IMR-90 (cell line): ENCODE measurements around the gene OR4E1. TPM values are rescaled to one million over a fixed set of nuclear protein-coding genes. Genes with fewer than 3 reads are reported as not detected.

Experiments
- ATAC-seq: fragments of 200-7000 bp; cut with Tn5 transposase; 2 replicates; pipeline ENCODE4 v1.9.1; 2020; ENCODE audit warnings: low read depth, mild to moderate bottlenecking, moderate library complexity
- BruUV-seq: library from RNA; stranded (reverse); fragments of 400-500 nt; replicated peaks from 2 replicates; lab custom pipeline; 2021; lab: Mats Ljungman, UMichigan
- CTCF ChIA-PET: fragments of 300-600 bp; formaldehyde crosslinking; extraction: SDS; loops from one replicate; lab custom pipeline; 2021; ENCODE audit warnings: antibody characterized with exemption; lab: Yijun Ruan, JAX
- POLR2A ChIA-PET: fragments of 300-600 bp; sonication (Branson Sonifier 250); formaldehyde crosslinking; loops from one replicate; lab custom pipeline; 2022; ENCODE audit warnings: antibody characterized with exemption; ENCODE audit not compliant: unreplicated experiment; lab: Charles Lee
- DNase-seq: peaks from one replicate; pipeline ENCODE4 v3.0.0; 2013
- H2AFZ ChIP-seq: replicated peaks from 2 replicates; pipeline ENCODE3; 2013; ENCODE audit warnings: low read length, mild to moderate bottlenecking; ENCODE audit not compliant: poor library complexity
- H2AK5ac ChIP-seq: 2 replicates; pipeline ENCODE4 v1.6.1; 2013; ENCODE audit warnings: low read depth, low read length, inconsistent platforms
- H2AK9ac ChIP-seq: replicated peaks from 2 replicates; pipeline ENCODE3; 2013; ENCODE audit warnings: mild to moderate bottlenecking, low read depth, low read length, moderate library complexity; ENCODE audit not compliant: poor library complexity
- H2BK120ac ChIP-seq: 2 replicates; pipeline ENCODE4 v1.6.1; 2013; ENCODE audit warnings: low read depth, low read length, inconsistent platforms
- H2BK15ac ChIP-seq: 3 replicates; pipeline ENCODE4 v1.6.1; 2013; ENCODE audit warnings: low read depth, low read length, inconsistent platforms
- H2BK20ac ChIP-seq: 2 replicates; pipeline ENCODE4 v1.6.1; 2013; ENCODE audit warnings: low read depth, mild to moderate bottlenecking, inconsistent platforms, low read length, moderate library complexity
- H2BK5ac ChIP-seq: 2 replicates; pipeline ENCODE4 v1.6.1; 2013; ENCODE audit warnings: mild to moderate bottlenecking, low read depth, low read length, inconsistent platforms; ENCODE audit not compliant: poor library complexity, severe bottlenecking
- H3K14ac ChIP-seq: replicated peaks from 2 replicates; pipeline ENCODE4 v1.6.1; 2013; ENCODE audit warnings: low read depth, low read length, inconsistent platforms
- H3K18ac ChIP-seq: 2 replicates; pipeline ENCODE4 v1.6.1; 2013; ENCODE audit warnings: low read depth, low read length, control low read depth
- H3K23ac ChIP-seq: 2 replicates; pipeline ENCODE4 v1.6.1; 2013; ENCODE audit warnings: low read depth, low read length, inconsistent platforms
- H3K27ac ChIP-seq: 2 replicates; pipeline ENCODE4 v1.5.1; 2013; ENCODE audit warnings: mild to moderate bottlenecking, control low read depth, low read length; ENCODE audit not compliant: insufficient read depth
- H3K27me3 ChIP-seq: 2 replicates; pipeline ENCODE4 v1.6.1; 2013; ENCODE audit warnings: low read length; ENCODE audit not compliant: control insufficient read depth, insufficient read depth
- H3K36me3 ChIP-seq: 2 replicates; pipeline ENCODE4 v1.6.1; 2013; ENCODE audit warnings: low read length, mixed read lengths; ENCODE audit not compliant: control insufficient read depth, insufficient read depth
- H3K4ac ChIP-seq: 2 replicates; pipeline ENCODE4 v1.6.1; 2013; ENCODE audit warnings: low read depth, low read length, inconsistent platforms
- H3K4me1 ChIP-seq: 2 replicates; pipeline ENCODE4 v1.6.1; 2013; ENCODE audit warnings: low read length, mixed read lengths; ENCODE audit not compliant: control insufficient read depth, insufficient read depth
- H3K4me2 ChIP-seq: 2 replicates; pipeline ENCODE4 v1.6.1; 2013; ENCODE audit warnings: low read depth, mild to moderate bottlenecking, control low read depth, low read length, moderate library complexity
- H3K4me3 ChIP-seq: 2 replicates; pipeline ENCODE4 v1.5.1; 2013; ENCODE audit warnings: low read depth, mild to moderate bottlenecking, control low read depth, low read length, moderate library complexity; ENCODE audit not compliant: insufficient read depth
- H3K56ac ChIP-seq: 2 replicates; pipeline ENCODE4 v1.6.1; 2013; ENCODE audit warnings: low read length, inconsistent platforms; ENCODE audit not compliant: insufficient read depth; ENCODE audit errors: extremely low read depth
- H3K79me1 ChIP-seq, 2 experiments: 2 replicates each; pipeline ENCODE4 v1.6.1; 2013; ENCODE audit warnings: low read length in 2 of 2, inconsistent platforms in 1 of 2, low read depth in 1 of 2
- H3K9ac ChIP-seq: 2 replicates; pipeline ENCODE4 v1.6.1; 2013; ENCODE audit warnings: low read depth, low read length, control low read depth
- H3K9me1 ChIP-seq: 2 replicates; pipeline ENCODE4 v1.6.1; 2013; ENCODE audit warnings: low read length, inconsistent platforms; ENCODE audit not compliant: insufficient read depth
- H3K9me3 ChIP-seq: 2 replicates; pipeline ENCODE4 v1.6.1; 2013; ENCODE audit warnings: low read length; ENCODE audit not compliant: control insufficient read depth, insufficient read depth
- H4K20me1 ChIP-seq: 2 replicates; pipeline ENCODE4 v1.6.1; 2013; ENCODE audit warnings: low read length, inconsistent platforms; ENCODE audit not compliant: insufficient read depth
- H4K5ac ChIP-seq: 2 replicates; pipeline ENCODE4 v1.6.1; 2013; ENCODE audit warnings: mild to moderate bottlenecking, low read depth, low read length, control low read depth
- H4K8ac ChIP-seq, 2 experiments: 2 replicates each; pipeline ENCODE4 v1.6.1; 2013; ENCODE audit warnings: low read depth in 2 of 2, low read length in 2 of 2, control low read depth in 1 of 2, inconsistent platforms in 1 of 2
- H4K91ac ChIP-seq: 2 replicates; pipeline ENCODE4 v1.6.1; 2013; ENCODE audit warnings: low read depth, low read length, inconsistent platforms; ENCODE audit not compliant: insufficient read depth
- BHLHE40 ChIP-seq: fragments of 150-350 bp; IDR thresholded peaks from 2 replicates; pipeline ENCODE4 v1.6.1; 2016; ENCODE audit warnings: mild to moderate bottlenecking, low read depth, low read length
- CEBPB ChIP-seq: IDR thresholded peaks from 2 replicates; pipeline ENCODE4 v1.6.1; 2012; ENCODE audit warnings: low read depth, low read length, improper control_type of control experiment
- CHD1 ChIP-seq: IDR thresholded peaks from 2 replicates; pipeline ENCODE4 v1.6.1; 2012; ENCODE audit warnings: low read depth, low read length, improper control_type of control experiment
- ELK1 ChIP-seq: fragments of 150-350 bp; IDR thresholded peaks from 2 replicates; pipeline ENCODE4 v1.6.1; 2016; ENCODE audit warnings: low read depth, mild to moderate bottlenecking, low read length, moderate library complexity, borderline replicate concordance
- MAFK ChIP-seq: IDR thresholded peaks from 2 replicates; pipeline ENCODE4 v1.6.1; 2012; ENCODE audit warnings: low read depth, low read length, improper control_type of control experiment
- MAZ ChIP-seq: IDR thresholded peaks from 2 replicates; pipeline ENCODE4 v1.6.1; 2012; ENCODE audit warnings: low read depth, mild to moderate bottlenecking, low read length, improper control_type of control experiment, moderate library complexity, borderline replicate concordance
- MXI1 ChIP-seq: IDR thresholded peaks from 2 replicates; pipeline ENCODE4 v1.6.1; 2012; ENCODE audit warnings: low read depth, mild to moderate bottlenecking, low read length, moderate library complexity, borderline replicate concordance
- NFE2L2 ChIP-seq: fragments of 150-350 bp; IDR thresholded peaks from 2 replicates; pipeline ENCODE4 v1.6.1; 2016; ENCODE audit warnings: low read depth, mild to moderate bottlenecking, low read length
- POLR2A ChIP-seq: IDR thresholded peaks from 2 replicates; pipeline ENCODE4 v1.6.1; 2012; ENCODE audit warnings: mild to moderate bottlenecking, low read depth, low read length
- RAD21 ChIP-seq: IDR thresholded peaks from 2 replicates; pipeline ENCODE4 v1.6.1; 2012; ENCODE audit warnings: low read length, improper control_type of control experiment
- RCOR1 ChIP-seq: IDR thresholded peaks from 2 replicates; pipeline ENCODE4 v1.6.1; 2012; ENCODE audit warnings: mild to moderate bottlenecking, low read length, improper control_type of control experiment; ENCODE audit not compliant: insufficient replicate concordance
- RFX5 ChIP-seq: IDR thresholded peaks from 2 replicates; pipeline ENCODE4 v1.8.0; 2012; ENCODE audit warnings: low read depth, mild to moderate bottlenecking, low read length, moderate library complexity
- SMC3 ChIP-seq: fragments of 150-350 bp; IDR thresholded peaks from 2 replicates; pipeline ENCODE4 v1.6.1; 2016; ENCODE audit warnings: low read depth, mild to moderate bottlenecking, antibody characterized with exemption, low read length, moderate library complexity
- dilution Hi-C: fragments of 300-500 bp; cut with HindIII; formaldehyde crosslinking; loops from one replicate; pipeline ENCODE4 v1.14.3; 2018; ENCODE audit warnings: low sequenced_read_pairs; ENCODE audit not compliant: unreplicated experiment
- in situ Hi-C: fragments of 300-500 bp; cut with MboI; formaldehyde crosslinking; loops from 3 replicates; pipeline ENCODE4 v1.14.3; 2019; ENCODE audit warnings: low sequenced_read_pairs, inconsistent platforms, mixed read lengths
- intact Hi-C: fragments of 100-400 bp; cut with micrococcal nuclease; formaldehyde crosslinking; loops from 2 replicates; pipeline ENCODE4 v1.10.0; 2022
- polyA plus RNA-seq, 3 experiments: library from polyadenylated mRNA; depleted of rRNA; stranded (reverse); fragments of >200 nt; gene quantifications; 2 replicates each; pipeline ENCODE4 v1.2.3, GENCODE V29; 2012; ENCODE audit warnings: low replicate concordance in 1 of 3
- total RNA-seq: library from RNA; depleted of rRNA; stranded (reverse); fragments of >200 nt; gene quantifications from 2 replicates; pipeline ENCODE4 v1.2.3, GENCODE V29; 2012

Gene OR4E1
- total and polyA plus RNA-seq, 2 of the 4 experiments (the other 2 are of a cell fraction) = not detected

- no TSS peak for BruUV-seq
- ChIA-PET POLR2A (no interaction called here), CTCF (interaction anchor here (0.6 to 1.2 kb wide), 2 partner anchors 11 to 495 kb away, joined by 3 read pairs; no protein-coding TSS in a partner anchor)
- H2BK120ac ChIP-seq = no peak overlapping the region
- no peak overlapping the region for H2AFZ ChIP-seq
- no peaks in the 10 kb centered on the region for H3K79me1 ChIP-seq
- H3K4me2 ChIP-seq = no peak overlapping the region
- H4K8ac ChIP-seq = no peak overlapping the region
- no peak overlapping the region for H3K4me3 ChIP-seq
- no peak overlapping the region for H3K18ac ChIP-seq
- no peaks in the 10 kb centered on the region for H4K20me1 ChIP-seq
- H3K9ac ChIP-seq = no peak overlapping the region
- in situ Hi-C loops = no loop called here
- no peak overlapping the region for H3K56ac ChIP-seq
- no peak overlapping the region for H2BK20ac ChIP-seq
- DNase-seq (peak; percentile 1), ATAC-seq (no peak)
- intact Hi-C loops = no loop called here
- dilution Hi-C loops = no loop called here
- H3K36me3 ChIP-seq = no peaks in the 10 kb centered on the region
- no peak overlapping the region for H2BK15ac ChIP-seq
- no peak overlapping the region for H3K27ac ChIP-seq
- no peak overlapping the region for H2AK9ac ChIP-seq
- H3K23ac ChIP-seq = no peak overlapping the region
- no peaks in the 10 kb centered on the region for H3K4me1 ChIP-seq
- TF ChIP-seq CEBPB (no peak), MAFK (no peak), NFE2L2 (no peak), CHD1 (no peak), SMC3 (no peak), BHLHE40 (no peak), RCOR1 (no peak), ELK1 (no peak), MXI1 (no peak), MAZ (no peak), POLR2A (no peak), RAD21 (no peak), RFX5 (no peak)
- H2BK5ac ChIP-seq = no peak overlapping the region
- no peak overlapping the region for H4K91ac ChIP-seq
- no peak overlapping the region for H3K14ac ChIP-seq
- peaks cover 1% of the 10 kb centered on the region; the same call in 1 of the 2 replicates for H3K27me3 ChIP-seq
- H3K9me1 ChIP-seq = no peaks in the 10 kb centered on the region
- no peaks in the 10 kb centered on the region for H3K9me3 ChIP-seq
- H3K4ac ChIP-seq = no peak overlapping the region
- no peak overlapping the region for H2AK5ac ChIP-seq
- no peak overlapping the region for H4K5ac ChIP-seq
These were observed 26.2 kb downstream of the OR4E1 start for GRCh38 chr14:21647380-21647779.
